Effector memory CD4-positive, alpha-beta T cell (primary cell): Measurements from ENCODE around the gene BCAS1.

ENCODE experiments used
- DNase-seq, 3 donors: peaks; one replicate each; pipeline ENCODE4 v3.0.0-alpha.2; 2020
- H3K27ac ChIP-seq: 2 replicates; pipeline ENCODE4 v1.7.0; 2013; ENCODE audit warnings: mild to moderate bottlenecking, low read length, moderate library complexity; ENCODE audit not compliant: insufficient read depth, poor library complexity, severe bottlenecking
- H3K27me3 ChIP-seq: replicated peaks from 2 replicates; pipeline ENCODE4 v1.7.0; 2013; ENCODE audit warnings: mild to moderate bottlenecking, low read length; ENCODE audit not compliant: insufficient read depth, control insufficient read depth, poor library complexity, severe bottlenecking
- H3K36me3 ChIP-seq: 2 replicates; pipeline ENCODE4 v1.7.0; 2013; ENCODE audit warnings: mild to moderate bottlenecking, low read length, moderate library complexity; ENCODE audit not compliant: control insufficient read depth, insufficient read depth
- H3K4me1 ChIP-seq: 2 replicates; pipeline ENCODE4 v1.7.0; 2013; ENCODE audit warnings: low read length, mild to moderate bottlenecking; ENCODE audit not compliant: control insufficient read depth, insufficient read depth, poor library complexity, severe bottlenecking
- H3K4me3 ChIP-seq: 2 replicates; pipeline ENCODE4 v1.7.0; 2013; ENCODE audit warnings: low read length, low read depth, mild to moderate bottlenecking; ENCODE audit not compliant: insufficient read depth, poor library complexity, severe bottlenecking
- H3K9me3 ChIP-seq: 2 replicates; pipeline ENCODE4 v1.7.0; 2013; ENCODE audit warnings: mild to moderate bottlenecking, low read length, moderate library complexity; ENCODE audit not compliant: control insufficient read depth
- total RNA-seq, 3 donors: gene quantifications; one replicate each; lab custom pipeline; 2026; lab: John Stamatoyannopoulos, UW

The BCAS1 gene, protein sequence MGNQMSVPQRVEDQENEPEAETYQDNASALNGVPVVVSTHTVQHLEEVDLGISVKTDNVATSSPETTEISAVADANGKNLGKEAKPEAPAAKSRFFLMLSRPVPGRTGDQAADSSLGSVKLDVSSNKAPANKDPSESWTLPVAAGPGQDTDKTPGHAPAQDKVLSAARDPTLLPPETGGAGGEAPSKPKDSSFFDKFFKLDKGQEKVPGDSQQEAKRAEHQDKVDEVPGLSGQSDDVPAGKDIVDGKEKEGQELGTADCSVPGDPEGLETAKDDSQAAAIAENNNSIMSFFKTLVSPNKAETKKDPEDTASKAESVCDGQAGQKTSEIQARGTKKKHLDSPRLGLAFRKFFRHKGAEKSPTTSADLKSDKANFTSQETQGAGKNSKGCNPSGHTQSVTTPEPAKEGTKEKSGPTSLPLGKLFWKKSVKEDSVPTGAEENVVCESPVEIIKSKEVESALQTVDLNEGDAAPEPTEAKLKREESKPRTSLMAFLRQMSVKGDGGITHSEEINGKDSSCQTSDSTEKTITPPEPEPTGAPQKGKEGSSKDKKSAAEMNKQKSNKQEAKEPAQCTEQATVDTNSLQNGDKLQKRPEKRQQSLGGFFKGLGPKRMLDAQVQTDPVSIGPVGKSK
- total RNA-seq, result 0 to 0.77 (median 0.70) reads per million in 3 donors

DNA sequence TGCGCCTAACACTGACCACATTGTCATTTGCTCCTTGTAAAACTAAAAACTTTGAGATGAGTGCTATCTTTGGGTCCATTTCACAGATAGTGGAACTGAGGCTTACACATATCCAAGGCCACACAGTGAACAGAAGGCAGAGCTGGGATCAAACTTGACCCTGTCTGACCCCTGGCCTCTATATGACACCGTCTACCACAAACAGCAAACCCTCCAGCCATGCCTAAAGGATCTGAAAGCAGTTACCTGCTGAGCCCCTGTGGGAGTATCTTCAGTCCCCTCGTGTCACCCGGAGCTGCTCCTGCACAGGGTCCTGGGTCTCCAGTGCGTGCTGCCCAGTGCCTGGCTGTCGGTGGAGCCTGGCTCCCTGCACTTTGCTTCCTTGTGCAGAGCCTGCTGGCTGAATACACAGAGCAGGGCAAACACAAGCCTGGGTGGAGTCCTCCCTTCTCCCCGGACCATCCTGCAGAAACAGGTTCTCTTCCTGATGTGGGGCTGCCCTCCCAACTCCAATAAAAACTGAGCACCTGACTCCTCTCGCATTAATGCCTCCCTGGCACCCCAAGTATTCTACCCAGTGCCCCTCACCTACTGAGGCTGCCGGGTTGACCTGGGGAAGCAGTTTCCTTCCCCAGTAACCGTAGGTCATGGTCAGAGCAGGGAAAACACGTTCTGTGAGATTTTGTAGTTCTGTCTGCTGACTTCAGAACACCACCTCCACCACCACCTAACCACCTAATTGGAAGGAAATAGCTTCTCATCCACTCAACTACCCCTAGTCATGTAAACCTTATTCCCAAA is at the start of gene BCAS1:
BCAS1 (minus strand) TSS at position 408 of the 801 bp plus-strand sequence. CDS start 11,876 bp downstream, outside the sequence.
- no peak within 1 kb of the TSS for H3K4me3 ChIP-seq
- no peak within 1 kb of the TSS for H3K27ac ChIP-seq
- no peaks in the 10 kb centered on the region for H3K4me1 ChIP-seq
- H3K27me3 ChIP-seq, result no peaks in the 10 kb centered on the region
- H3K36me3 ChIP-seq, result no peaks in the 10 kb centered on the region
- no peaks in the 10 kb centered on the region for H3K9me3 ChIP-seq
- DNase-seq, result no peak

GRCh38 chr20:54119744-54120143 is 49.4 kb upstream of the BCAS1 start:
- Histone ChIP-seq H3K9me3 (no peaks in the 10 kb centered on the region), H3K36me3 (no peaks in the 10 kb centered on the region), H3K4me3 (no peak overlapping the region), H3K4me1 (no peaks in the 10 kb centered on the region), H3K27ac (no peak overlapping the region), H3K27me3 (no peaks in the 10 kb centered on the region)
- DNase-seq, result no peak

GRCh38 chr20:54118220-54119001 is 48.0 kb upstream of the BCAS1 start:
- H3K27ac ChIP-seq, result no peak overlapping the region

GRCh38 chr20:54116550-54117235 is 46.3 kb upstream of the BCAS1 start:
- H3K27ac ChIP-seq, result no peak overlapping the region
- no peaks in the 10 kb centered on the region for H3K9me3 ChIP-seq
- no peaks in the 10 kb centered on the region for H3K4me1 ChIP-seq
- H3K4me3 ChIP-seq, result no peak overlapping the region
- no peaks in the 10 kb centered on the region for H3K27me3 ChIP-seq
- no peak for DNase-seq
- H3K36me3 ChIP-seq, result no peaks in the 10 kb centered on the region

More at GRCh38 chr20:54118220-54119001, 48.0 kb upstream of the BCAS1 start:
- H3K4me1 ChIP-seq, result no peaks in the 10 kb centered on the region
- no peaks in the 10 kb centered on the region for H3K9me3 ChIP-seq
- no peak overlapping the region for H3K4me3 ChIP-seq
- no peaks in the 10 kb centered on the region for H3K27me3 ChIP-seq
- DNase-seq, result no peak
- no peaks in the 10 kb centered on the region for H3K36me3 ChIP-seq

DNA sequence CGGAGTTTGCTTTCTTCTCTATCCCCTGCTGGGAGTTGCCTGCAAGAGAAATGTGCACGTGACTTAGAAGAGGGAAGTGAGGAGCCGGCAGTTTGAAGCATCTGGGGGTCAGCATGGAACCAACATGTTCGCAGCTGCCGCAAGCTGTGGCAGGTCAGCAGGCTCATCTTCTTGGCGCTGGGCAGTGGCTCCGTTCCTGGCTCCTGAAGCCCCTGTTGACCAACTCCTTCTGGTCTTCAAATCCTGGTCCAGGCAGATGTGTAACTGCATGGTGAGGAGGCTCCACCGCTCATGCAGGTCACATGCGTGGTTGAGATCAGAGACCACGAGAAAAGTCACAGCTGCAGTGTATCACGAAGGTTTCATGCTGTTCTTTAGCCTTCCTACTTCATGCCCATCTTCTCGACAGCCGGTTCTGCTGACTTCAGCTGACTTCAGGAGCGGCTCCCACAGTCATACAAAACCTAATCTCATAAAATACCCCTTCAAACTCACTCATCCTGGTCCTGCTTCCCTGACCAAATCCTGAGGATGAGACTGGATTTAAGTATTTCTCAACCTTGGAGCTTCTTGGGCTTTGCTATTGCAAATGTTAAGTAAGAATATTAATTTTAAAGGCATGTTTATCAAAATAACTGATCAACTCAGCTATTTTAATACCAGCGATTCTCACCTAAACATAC is 44.9 kb upstream of the BCAS1 start:
- Histone ChIP-seq H3K27ac (no peak overlapping the region), H3K4me3 (no peak overlapping the region)
- no peak for DNase-seq

DNA sequence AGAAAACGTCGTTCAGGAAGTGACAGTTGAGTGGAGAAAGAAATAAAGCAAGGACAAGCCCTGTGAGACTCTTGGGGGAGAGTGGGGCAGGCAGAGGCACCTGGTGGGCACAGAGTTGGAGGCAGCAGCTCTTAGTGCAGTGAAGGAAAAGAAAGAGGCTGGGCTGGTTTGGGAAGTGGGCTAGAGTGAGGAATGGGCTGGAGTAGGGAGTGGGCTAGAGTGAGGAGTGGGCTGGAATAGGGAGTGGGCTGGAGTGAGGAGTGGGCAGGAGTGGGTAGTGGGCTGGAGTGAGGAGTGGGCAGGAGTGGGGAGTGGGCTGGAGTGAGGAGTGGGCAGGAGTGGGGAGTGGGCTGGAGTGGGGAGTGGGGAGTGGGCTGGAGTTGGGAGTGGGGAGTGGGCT is 43.7 kb upstream of the BCAS1 start:
- no peak for DNase-seq
- Histone ChIP-seq H3K9me3 (no peaks in the 10 kb centered on the region), H3K27ac (no peak overlapping the region)

More for the DNA sequence above, 44.9 kb upstream of the BCAS1 start:
- no peaks in the 10 kb centered on the region for H3K27me3 ChIP-seq
- H3K9me3 ChIP-seq, result no peaks in the 10 kb centered on the region
- H3K36me3 ChIP-seq, result no peaks in the 10 kb centered on the region
- no peaks in the 10 kb centered on the region for H3K4me1 ChIP-seq

GRCh38 chr20:54113566-54113965 is 43.2 kb upstream of the BCAS1 start:
- Histone ChIP-seq H3K4me3 (no peak overlapping the region), H3K36me3 (no peaks in the 10 kb centered on the region), H3K27me3 (no peaks in the 10 kb centered on the region), H3K27ac (no peak overlapping the region), H3K4me1 (no peaks in the 10 kb centered on the region), H3K9me3 (no peaks in the 10 kb centered on the region)
- DNase-seq, result no peak

More for the DNA sequence above, 43.7 kb upstream of the BCAS1 start:
- Histone ChIP-seq H3K36me3 (no peaks in the 10 kb centered on the region), H3K4me1 (no peaks in the 10 kb centered on the region), H3K27me3 (no peaks in the 10 kb centered on the region), H3K4me3 (no peak overlapping the region)

DNA sequence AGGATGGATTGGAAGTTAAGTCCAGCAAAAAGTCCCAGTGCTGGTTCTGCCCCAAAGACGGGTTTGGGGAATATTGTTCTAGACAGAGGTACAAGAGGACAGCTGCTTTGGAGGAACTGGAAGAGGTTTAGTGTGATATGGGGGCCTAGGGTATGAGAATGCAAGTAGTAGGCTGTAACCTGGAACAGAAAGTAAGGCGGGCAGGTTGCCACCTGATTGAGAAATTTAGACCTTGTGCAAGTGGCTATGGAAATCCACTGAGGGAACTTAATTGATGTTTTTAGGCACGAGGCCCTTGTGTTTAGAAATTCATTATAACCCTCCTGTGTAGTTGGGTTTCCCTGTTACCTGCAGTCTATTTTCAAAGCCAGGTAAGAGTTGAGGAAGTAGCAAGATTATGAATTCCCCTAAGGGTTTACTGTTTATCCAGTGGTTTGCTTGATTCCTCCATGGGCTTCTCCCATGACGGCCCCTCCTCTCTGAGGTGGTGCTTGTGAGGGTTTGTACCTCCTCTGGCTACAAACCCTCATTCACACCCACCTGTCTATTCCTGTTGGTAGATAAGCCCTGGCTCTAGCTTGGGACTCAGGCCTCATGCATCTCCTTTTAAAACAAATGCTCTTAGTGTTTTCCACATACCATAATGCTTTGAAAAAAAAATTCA is 42.0 kb upstream of the BCAS1 start:
- H3K36me3 ChIP-seq, result no peaks in the 10 kb centered on the region
- no peak for DNase-seq
- no peaks in the 10 kb centered on the region for H3K4me1 ChIP-seq
- H3K4me3 ChIP-seq, result no peak overlapping the region
- no peaks in the 10 kb centered on the region for H3K27me3 ChIP-seq
- H3K27ac ChIP-seq, result no peak overlapping the region
- no peaks in the 10 kb centered on the region for H3K9me3 ChIP-seq
